Ovary (tissue), 3 donors: ENCODE results near the gene AKAP8L.

Experiments
- EP300 ChIP-seq: sonication (generic); formaldehyde crosslinking; IDR thresholded peaks from one replicate; pipeline ENCODE4 v1.6.1; 2017; ENCODE audit warnings: antibody characterized with exemption
- TF ChIP-seq, protein P1 (sequence below), 3 donors: fragments of 450-650 bp in 2 of 3; fragments of 200-600 bp in 1 of 3; IDR thresholded peaks; one replicate each; pipeline versions ENCODE4 v1.5.1 to v1.8.0; 2016 to 2022; ENCODE audit warnings: antibody characterized with exemption in 3 of 3, mild to moderate bottlenecking in 1 of 3
- donor health status: DM: no; HTN: no; CAD: no.

DNA sequence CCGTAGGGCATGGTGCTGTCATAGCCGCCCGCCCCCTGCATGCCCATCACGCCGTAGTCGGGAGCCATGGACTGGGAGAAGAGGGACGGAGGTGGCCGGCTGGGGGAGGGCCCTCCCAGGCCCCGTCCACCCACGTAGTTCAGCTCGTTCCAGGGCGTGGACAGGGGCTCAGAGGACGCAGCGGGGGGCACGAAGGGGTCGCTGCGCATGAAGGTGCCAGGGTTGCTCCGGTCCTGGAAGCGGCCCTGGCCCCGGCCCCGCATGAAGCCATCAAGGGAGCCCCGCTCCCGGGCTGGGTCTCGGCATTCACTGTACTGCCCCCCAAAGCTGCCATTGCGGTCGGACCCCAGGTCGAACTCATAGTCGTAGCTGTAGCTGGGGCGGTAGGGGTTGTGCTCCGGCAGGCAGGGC is 45.9 kb downstream of the AKAP8L start:
- TF ChIP-seq, protein P1, sequence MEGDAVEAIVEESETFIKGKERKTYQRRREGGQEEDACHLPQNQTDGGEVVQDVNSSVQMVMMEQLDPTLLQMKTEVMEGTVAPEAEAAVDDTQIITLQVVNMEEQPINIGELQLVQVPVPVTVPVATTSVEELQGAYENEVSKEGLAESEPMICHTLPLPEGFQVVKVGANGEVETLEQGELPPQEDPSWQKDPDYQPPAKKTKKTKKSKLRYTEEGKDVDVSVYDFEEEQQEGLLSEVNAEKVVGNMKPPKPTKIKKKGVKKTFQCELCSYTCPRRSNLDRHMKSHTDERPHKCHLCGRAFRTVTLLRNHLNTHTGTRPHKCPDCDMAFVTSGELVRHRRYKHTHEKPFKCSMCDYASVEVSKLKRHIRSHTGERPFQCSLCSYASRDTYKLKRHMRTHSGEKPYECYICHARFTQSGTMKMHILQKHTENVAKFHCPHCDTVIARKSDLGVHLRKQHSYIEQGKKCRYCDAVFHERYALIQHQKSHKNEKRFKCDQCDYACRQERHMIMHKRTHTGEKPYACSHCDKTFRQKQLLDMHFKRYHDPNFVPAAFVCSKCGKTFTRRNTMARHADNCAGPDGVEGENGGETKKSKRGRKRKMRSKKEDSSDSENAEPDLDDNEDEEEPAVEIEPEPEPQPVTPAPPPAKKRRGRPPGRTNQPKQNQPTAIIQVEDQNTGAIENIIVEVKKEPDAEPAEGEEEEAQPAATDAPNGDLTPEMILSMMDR (IDR thresholded peaks at IDR 0.05) = no peak
- TF ChIP-seq EP300 = no peak
